UCSD-AML1 (cell line): ENCODE data around the gene FAM161A.
"Not testable (repeated sequence)": the region's sequence is repeated elsewhere in the genome, so short reads cannot be mapped to it uniquely, and the experiment has no call there.

Source experiments
- DNase-seq: peaks from one replicate; lab custom pipeline; 2025; ENCODE audit not compliant: unreplicated experiment; lab: John Stamatoyannopoulos, UW

Gene FAM161A

GRCh38 chr2:61845320-61845719 is 8.5 kb downstream of the FAM161A start:
- DNase-seq: no peak

GRCh38 chr2:61841286-61841685 is 12.6 kb downstream of the FAM161A start:
- no peak for DNase-seq

- DNase-seq: no peak
Measured at GRCh38 chr2:61834893-61835292, 19.0 kb downstream of the FAM161A start.

GRCh38 chr2:61833971-61834370 is 19.9 kb downstream of the FAM161A start:
- DNase-seq: no peak

GRCh38 chr2:61832183-61832841 is 21.5 kb downstream of the FAM161A start:
- DNase-seq: no peak

GRCh38 chr2:61822255-61822654 is 31.6 kb downstream of the FAM161A start:
- DNase-seq: no peak

GRCh38 chr2:61816480-61817355 is 37.1 kb downstream of the FAM161A start:
- DNase-seq: no peak

GRCh38 chr2:61814539-61815160 is 39.2 kb downstream of the FAM161A start:
- DNase-seq: no peak

GRCh38 chr2:61813314-61813713 is 40.5 kb downstream of the FAM161A start:
- DNase-seq: not testable (repeated sequence)

- DNase-seq: no peak
Measured at GRCh38 chr2:61811821-61812220, 42.0 kb downstream of the FAM161A start.

- not testable (repeated sequence) for DNase-seq
Measured at GRCh38 chr2:61810203-61810602, 43.7 kb downstream of the FAM161A start.

GRCh38 chr2:61808693-61809092 is 45.2 kb downstream of the FAM161A start:
- DNase-seq: not testable (repeated sequence)

- no peak for DNase-seq
Measured at GRCh38 chr2:61807036-61807757, 46.7 kb downstream of the FAM161A start.

- no peak for DNase-seq
Measured at GRCh38 chr2:61802548-61802947, 51.3 kb downstream of the FAM161A start.

- no peak for DNase-seq
Measured at GRCh38 chr2:61799099-61799498, 54.8 kb downstream of the FAM161A start.

GRCh38 chr2:61797446-61797845 is 56.4 kb downstream of the FAM161A start:
- not testable (repeated sequence) for DNase-seq

- no peak for DNase-seq
Measured at GRCh38 chr2:61795408-61795807, 58.5 kb downstream of the FAM161A start.

GRCh38 chr2:61793389-61793836 is 60.4 kb downstream of the FAM161A start:
- peak; percentile 13 for DNase-seq

- DNase-seq: peak; percentile 20
Measured at GRCh38 chr2:61792355-61792890, 61.4 kb downstream of the FAM161A start.

GRCh38 chr2:61789807-61790602 is 63.9 kb downstream of the FAM161A start:
- DNase-seq: no peak
